CD4-positive, alpha-beta T cell treated with Interleukin-15 for 1 hour (primary cell): Measurements from ENCODE around the gene HPD.
"Not testable (repeated sequence)": the region's sequence is repeated elsewhere in the genome, so short reads cannot be mapped to it uniquely, and the experiment has no call there.

Source experiments
- DNase-seq: peaks from one replicate; pipeline ENCODE4 v3.0.0-alpha.2; 2020

HPD gene

DNA sequence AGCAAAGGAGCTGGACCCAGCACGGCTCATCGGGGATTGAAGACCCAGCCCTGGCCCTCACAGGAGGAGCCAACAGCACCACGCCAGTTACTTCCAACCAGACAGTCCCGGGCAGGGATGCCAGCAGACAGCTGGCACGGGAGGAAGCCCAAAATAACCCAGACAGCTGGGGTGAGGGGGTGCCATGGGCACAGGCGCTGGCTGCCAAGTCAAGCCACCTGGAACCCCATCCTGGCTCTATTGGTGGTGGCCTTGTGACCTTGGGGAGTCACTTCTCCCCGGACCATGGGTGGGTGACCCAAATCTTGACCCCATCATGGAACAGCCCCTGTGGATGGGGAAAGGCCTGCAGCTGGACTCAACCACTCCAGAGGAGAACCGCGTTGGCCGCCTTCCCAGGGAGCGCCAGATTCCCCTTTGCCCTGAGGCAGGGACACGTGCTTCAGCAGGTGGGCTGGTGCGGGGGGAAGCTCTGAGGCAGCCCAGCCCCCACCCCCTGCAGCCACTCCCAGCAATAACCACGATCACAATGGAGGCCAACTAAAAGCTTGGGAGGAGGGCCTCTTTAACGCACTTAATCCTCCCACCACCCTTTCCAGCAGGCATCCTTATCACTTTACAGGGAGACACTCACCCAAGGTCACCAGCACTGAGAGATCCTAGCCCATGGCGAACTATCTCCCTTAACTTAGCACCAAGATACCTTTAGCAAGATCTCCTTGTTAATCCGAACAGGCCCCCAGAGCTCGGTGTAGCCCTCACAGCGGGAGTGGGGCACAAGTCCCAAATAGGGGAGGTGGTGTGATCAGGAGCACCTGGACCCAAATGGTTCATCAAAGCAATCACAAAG, 60.5 kb downstream of the HPD start:
- DNase-seq = no peak

DNA sequence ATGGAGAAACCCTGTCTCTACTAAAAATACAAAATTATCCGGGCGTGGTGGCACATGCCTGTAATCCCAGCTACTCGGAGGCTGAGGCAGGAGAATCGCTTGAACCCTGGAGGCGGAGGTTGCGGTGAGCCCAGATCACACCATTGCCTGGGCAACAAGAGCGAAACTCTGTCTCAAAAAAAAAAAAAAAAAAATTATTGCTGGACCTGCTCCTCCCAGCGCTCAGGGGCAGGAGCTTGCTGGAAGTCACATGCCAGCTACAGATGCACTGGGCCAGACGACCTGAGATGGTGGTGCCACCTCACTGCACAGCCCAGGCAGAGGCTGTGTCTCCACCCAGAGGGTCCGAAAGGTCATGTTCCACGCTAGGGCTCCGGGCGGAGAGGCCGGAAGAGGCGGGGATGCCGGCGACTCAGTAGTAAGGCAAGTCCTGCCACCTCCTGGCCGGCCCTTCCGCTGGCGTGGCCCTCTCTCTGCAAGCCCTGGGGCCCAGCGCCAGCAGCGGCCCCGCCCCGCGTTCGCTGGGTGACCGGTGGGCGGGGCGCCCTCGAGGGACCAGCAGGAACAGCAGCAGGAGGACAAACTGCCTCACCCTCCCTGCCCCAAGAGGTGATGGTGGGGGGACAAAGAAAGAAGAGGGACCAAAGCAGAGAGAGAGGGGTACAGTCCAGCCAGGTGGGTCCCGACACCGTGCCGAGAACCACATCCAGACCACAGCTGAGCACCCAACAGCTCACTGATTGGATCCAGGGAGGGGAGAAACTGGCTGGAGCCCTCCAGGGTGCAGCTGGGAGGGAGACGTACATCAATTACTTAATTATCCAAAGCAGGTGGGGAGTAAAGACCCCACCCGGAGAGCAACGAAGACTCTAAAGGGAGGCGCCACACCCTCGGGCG, 61.6 kb downstream of the HPD start:
- DNase-seq = no peak

DNA sequence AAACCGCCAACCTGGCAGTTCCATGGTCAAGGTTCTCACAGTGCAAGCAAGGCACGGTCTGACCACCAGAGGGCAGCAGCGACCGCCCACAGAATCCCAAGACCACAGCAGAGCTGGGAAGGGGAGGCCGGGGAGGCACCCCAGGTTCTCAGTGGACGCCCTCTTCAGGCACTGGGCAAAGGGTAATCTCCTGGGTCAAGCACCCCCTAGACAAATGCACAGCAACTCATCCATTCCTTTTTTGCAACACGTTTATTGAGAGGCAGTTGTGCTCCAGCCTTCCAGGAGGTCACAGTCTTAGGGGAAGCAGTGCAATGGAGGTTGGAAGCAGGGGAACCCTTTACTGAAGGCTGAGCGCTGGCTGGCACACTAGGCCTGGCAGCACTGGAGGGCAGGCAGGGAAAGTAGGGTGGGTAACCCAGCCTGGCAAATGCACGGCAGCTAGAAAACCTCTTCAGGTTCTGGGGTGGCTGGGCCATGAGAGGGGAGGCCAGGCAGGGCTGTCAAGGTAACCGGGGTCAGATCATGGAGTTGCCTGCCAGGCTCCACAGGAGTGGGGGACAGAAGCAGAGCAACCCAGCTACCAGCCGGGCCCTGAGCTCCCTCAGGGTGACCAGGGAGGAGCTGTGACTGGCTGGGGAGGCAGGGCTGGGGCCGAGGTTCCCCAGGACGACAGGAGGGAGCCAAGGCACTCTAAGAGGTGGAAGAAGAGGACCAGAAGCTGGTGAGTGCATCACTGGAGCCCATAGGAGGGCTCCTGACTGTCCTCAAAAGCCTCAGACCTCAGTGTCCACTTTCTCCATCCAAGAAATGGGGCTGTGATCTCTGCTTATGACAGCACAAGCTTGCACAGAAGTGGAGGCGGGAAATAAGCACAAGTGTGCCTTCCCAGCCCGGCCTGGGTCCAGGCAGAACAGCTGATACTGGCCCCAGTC, 63.4 kb downstream of the HPD start:
- DNase-seq = peak; percentile 83

DNA sequence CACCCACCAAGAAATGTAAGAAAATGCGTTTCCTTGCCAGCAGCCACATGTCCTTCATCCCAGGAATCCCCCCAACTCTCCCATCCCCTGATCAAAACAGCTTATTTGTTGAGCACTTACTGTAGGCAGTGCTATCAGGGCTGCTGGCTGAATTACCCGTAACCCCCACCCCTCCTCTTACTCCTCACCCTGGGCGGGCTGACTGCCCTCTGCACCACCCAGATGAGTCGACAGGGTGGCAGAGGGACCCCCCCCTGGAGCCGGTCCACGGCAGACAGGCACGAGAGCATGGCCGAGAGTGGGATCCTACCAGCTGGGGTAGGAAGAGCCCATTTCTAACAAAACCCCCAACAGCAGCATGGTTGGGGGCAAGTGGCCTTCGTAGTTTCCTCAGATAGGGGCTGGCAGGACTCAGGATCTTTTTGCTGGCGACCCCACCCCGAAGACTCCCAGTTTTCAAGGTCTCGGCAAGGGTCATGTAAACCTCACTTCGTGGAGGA, 64.1 kb downstream of the HPD start:
- DNase-seq = peak; percentile 64

DNA sequence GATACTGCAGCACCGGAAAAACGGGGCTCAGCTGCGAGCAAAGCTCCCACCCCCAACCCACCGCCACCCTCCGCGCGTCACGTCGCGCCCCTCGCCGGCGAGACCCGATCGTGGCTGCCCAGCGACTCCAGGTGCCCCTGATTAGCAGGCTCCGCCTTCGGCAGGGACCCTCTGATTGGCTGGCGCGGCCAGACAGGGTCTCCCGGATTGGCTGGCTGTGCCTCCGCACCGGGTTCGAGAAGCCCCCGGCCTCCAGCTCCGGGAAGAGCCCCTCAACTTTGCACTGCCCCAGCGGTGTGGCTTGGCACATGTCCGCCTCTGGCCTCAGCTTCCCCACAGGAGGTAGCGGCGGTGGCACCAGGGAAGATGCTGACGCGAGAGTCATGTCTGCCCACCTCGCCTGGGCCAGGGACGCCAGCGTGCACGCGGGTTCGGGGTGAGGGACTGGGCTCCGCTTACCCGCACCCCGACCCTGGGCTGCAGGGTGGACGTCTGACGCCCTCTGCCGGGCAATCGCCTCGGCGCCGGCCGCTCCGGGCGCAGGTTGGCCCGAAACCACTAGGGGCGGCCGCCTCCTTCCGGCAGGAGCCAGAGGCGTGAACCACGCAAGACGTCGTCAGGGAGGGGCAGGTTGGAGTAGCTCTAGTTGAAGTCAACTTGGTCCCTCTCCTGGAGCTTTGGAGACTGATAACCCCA, 64.7 kb downstream of the HPD start:
- peak; percentile 95 for DNase-seq

DNA sequence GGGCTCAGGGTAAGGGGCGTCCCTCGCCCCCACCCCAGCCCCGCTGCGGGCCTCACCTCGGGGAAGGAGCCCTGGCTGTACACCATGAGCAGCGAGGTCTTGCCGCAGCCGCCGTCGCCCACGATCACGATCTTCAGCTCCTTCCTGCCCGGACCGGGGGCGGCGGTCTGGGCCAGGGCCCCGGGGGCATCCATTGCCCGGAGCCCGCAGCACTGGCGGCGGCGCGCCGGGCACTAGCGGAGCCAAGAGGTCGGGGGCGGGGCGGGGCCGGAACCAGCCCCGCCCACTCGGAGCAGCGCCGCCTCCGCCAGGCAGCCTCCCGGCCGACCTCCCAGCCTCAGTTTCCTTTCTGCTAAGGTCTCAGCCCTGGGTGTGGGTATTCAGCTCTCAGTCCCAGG, 65.2 kb downstream of the HPD start, which contains the start of gene RHOF:
Gene RHOF (minus strand): TSS at position 249 of the 398 bp plus-strand sequence. CDS start 55 bp downstream, at position 194.
- no peak for DNase-seq

DNA sequence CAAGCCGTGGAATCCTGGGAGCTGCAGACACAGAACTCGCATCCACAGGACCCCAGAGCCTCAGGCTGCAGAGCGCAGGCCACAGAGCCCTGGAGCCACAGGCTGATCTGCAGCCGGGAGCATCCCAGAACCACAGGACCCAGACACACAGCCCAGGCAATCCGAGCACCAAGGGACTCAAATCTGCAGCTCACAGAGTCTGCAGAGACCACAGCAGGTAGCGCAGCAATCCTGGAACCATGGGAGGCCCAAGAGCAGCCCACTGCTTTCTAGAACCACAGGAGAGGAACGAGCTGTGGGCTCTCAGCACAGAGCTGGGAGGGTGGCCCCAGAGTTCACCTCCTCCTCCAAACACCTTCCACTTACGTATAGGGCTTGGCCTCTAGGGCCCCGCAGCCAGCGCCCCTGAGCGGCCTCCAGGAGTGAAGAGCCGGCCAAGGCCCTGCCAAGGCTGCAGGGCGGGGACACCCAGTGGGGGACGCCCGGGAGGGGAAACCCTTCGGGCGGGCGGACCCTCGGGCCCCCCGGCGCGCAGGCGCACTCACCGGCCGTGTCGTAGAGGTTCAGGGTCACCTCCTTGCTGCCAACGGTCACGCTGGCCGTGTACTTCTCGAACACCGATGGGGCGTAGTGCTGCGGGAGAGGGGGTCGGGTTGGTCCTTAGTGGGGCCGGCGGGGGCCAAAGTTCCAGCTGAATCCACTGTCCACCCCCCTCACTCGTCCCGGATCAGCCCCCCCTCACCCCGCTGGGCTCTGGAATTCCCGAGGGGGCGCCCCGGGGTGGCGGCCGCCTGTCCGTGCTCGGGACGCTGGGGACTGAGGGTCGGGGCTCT, 65.8 kb downstream of the HPD start:
- DNase-seq = peak; percentile 76

DNA sequence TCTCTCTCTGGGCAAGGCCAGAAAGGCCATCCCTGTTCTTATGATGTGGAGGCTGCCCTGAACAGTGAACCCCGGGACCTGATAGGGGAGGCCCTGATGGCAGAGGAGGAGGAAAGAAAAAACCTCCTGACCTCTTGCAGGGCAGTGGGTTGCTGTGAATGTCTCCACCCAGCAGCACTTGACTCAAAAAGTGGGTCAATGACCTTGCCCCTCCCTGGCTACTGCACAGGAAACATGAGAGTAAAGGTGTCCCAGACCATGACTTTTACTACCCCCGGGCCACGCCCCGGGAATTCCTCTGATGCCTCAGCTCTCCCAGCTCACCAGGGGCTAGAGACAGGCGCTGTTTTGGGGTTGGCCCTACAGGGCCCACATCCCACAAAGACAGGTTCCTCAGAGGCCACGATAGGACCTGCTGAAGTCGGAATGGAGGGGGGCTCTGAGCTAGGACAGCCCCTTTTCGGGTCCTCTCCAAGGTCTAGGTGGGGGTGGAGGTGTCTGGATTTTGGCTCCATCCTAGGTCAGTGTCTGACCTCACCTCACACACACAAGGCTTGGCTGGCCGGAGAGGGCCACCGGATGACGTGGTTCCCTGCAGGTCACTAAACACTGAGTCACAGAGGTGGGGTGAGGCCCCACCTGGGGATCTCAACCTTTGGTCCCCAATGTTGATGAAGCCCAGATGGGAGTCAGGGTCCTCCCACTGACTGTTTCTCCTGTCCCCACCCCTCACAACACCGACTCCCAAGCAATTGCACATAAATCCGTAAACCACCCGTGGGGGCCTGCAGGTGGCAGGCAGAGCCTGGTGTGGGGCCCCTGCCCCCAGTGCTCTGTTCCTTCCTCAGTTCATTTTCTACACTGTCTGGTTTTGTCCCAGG, 66.7 kb downstream of the HPD start:
- DNase-seq = peak; percentile 63

DNA sequence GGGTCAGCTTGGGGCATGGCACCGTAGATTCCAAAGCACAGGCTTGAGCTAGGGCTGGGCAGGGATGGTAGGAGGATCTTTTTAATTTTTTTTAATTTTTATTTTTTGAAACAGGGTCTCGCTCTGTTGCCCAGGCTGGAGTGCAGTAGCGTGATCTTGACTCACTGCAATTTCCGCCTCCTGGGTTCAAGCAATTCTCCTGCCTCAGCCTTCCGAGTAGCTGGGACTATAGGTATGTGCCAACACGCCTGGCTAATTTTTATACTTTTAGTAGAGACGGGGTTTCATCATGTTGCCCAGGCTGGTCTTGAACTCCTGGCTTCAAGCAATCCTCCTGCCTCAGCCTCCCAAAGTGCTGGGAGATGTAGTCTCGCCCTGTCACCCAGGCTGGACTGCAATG, 67.9 kb downstream of the HPD start:
- not testable (repeated sequence) for DNase-seq

DNA sequence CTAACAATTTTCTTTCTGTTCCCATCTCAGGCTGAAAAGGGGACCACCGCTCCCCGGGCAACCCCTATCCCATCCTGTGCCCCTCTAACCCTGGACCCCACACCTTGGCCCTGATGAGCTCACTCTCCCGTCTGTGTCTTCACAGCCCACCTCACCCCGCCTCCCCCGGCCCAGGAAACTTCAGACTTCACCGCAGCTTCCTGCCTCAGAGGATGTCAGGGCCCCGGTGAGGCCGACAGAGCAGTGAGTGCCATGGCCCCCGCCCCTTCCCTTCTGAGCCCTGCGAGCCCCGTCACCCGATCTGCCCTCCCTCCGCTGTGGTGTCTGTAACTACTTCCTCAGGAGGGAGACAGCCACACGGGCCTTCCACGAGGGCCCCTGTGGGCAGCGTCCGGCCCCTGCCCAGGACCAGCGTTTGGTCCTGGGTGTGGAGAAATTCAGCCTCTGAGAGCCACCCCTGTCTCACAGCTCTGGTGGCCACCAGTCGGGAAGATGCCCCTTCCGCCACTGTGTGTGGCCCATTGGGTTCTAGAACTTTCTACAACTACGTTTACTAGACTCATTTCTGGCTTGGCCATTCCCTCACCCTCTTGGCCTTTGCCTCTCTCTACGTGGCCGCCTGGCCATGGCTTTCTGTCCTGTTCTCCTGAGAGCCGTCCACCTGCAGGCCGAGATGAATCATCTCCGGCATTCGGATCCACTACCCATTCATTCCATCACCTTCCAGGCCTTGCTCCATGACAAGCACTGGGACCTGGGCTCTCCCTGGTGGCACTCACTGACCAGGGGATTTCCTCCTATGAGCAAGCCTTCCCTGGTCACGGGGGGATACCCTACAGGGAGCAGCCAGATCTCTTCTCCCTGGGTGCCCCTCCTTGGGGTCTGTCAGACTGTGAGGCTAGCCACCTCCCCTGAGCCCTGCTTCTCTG, 68.6 kb downstream of the HPD start:
- DNase-seq = peak; percentile 97
